SK-N-SH treated with all-trans-retinoic acid at 6 μM for 48 hours (cell line): ENCODE results near the gene ZNF423.

Experiments used
- ATAC-seq: fragments of 200-7000 bp; cut with Tn5 transposase; 3 replicates; pipeline ENCODE4 v1.9.1; 2020; ENCODE audit warnings: mild to moderate bottlenecking, moderate library complexity
- ARNTL ChIP-seq: fragments of 450-650 bp; formaldehyde crosslinking; IDR thresholded peaks from 2 replicates; pipeline ENCODE4 v1.5.0; 2020; ENCODE audit warnings: low read depth, mild to moderate bottlenecking, moderate library complexity, borderline replicate concordance
- BACH2 ChIP-seq: fragments of 250-450 bp; sonication (Bioruptor Pico); IDR thresholded peaks from 2 replicates; pipeline ENCODE4 v1.9.0; 2021; ENCODE audit warnings: mild to moderate bottlenecking, borderline replicate concordance
- CREB5 ChIP-seq: fragments of 250-450 bp; sonication (Bioruptor Pico); IDR thresholded peaks from 2 replicates; pipeline ENCODE4 v1.5.1; 2020; ENCODE audit warnings: low read depth, mild to moderate bottlenecking, moderate library complexity
- CSDC2 ChIP-seq: fragments of 250-450 bp; sonication (Bioruptor Pico); IDR thresholded peaks from 2 replicates; pipeline ENCODE4 v1.5.0; 2020; ENCODE audit warnings: mild to moderate bottlenecking, moderate library complexity
- ESRRG ChIP-seq: fragments of 250-450 bp; sonication (Bioruptor Pico); IDR thresholded peaks from 2 replicates; pipeline ENCODE4 v1.6.1; 2021; ENCODE audit warnings: mild to moderate bottlenecking
- ISL1 ChIP-seq: fragments of 250-450 bp; sonication (Bioruptor Pico); IDR thresholded peaks from 2 replicates; pipeline ENCODE4 v2.1.2; 2022; ENCODE audit warnings: mild to moderate bottlenecking, moderate library complexity
- OSR1 ChIP-seq: fragments of 250-450 bp; sonication (Bioruptor Pico); IDR thresholded peaks from 2 replicates; pipeline ENCODE4 v1.8.0; 2022; ENCODE audit warnings: moderate library complexity, mild to moderate bottlenecking, inconsistent platforms
- POU6F1 ChIP-seq: fragments of 250-450 bp; sonication (Bioruptor Pico); IDR thresholded peaks from 2 replicates; pipeline ENCODE4 v1.8.0; 2021; ENCODE audit warnings: low read depth, mild to moderate bottlenecking, moderate library complexity, borderline replicate concordance
- PPARA ChIP-seq: fragments of 250-450 bp; sonication (Bioruptor Pico); IDR thresholded peaks from 2 replicates; pipeline ENCODE4 v1.5.0; 2020; ENCODE audit warnings: mild to moderate bottlenecking, borderline replicate concordance
- RARB ChIP-seq: fragments of 250-450 bp; sonication (Bioruptor Pico); IDR thresholded peaks from 2 replicates; pipeline ENCODE4 v1.8.0; 2021; ENCODE audit warnings: mild to moderate bottlenecking, moderate library complexity
- TCF4 ChIP-seq: fragments of 250-450 bp; sonication (Bioruptor Pico); IDR thresholded peaks from 2 replicates; pipeline ENCODE4 v1.8.0; 2021; ENCODE audit warnings: mild to moderate bottlenecking, moderate library complexity, borderline replicate concordance
- TOX ChIP-seq: fragments of 250-450 bp; sonication (Bioruptor Pico); IDR thresholded peaks from 2 replicates; pipeline ENCODE4 v1.8.0; 2021; ENCODE audit warnings: mild to moderate bottlenecking, moderate library complexity, borderline replicate concordance
- ZC3H10 ChIP-seq: fragments of 250-450 bp; sonication (Bioruptor Pico); IDR thresholded peaks from 2 replicates; pipeline ENCODE4 v1.5.1; 2021; ENCODE audit warnings: mild to moderate bottlenecking, moderate library complexity
- ZFP3 ChIP-seq: fragments of 250-450 bp; sonication (Bioruptor Pico); IDR thresholded peaks from 2 replicates; pipeline ENCODE4 v1.5.0; 2020; ENCODE audit warnings: mild to moderate bottlenecking, moderate library complexity
- ZFP30 ChIP-seq: fragments of 450-650 bp; formaldehyde crosslinking; IDR thresholded peaks from 2 replicates; pipeline ENCODE4 v1.5.0; 2022; ENCODE audit warnings: mild to moderate bottlenecking, moderate library complexity
- ZNF565 ChIP-seq: fragments of 450-650 bp; formaldehyde crosslinking; conservative IDR thresholded peaks from 2 replicates; pipeline ENCODE4 v1.5.0; 2020; ENCODE audit warnings: low read depth, mild to moderate bottlenecking, moderate library complexity
- ZNF70 ChIP-seq: fragments of 450-650 bp; formaldehyde crosslinking; IDR thresholded peaks from 2 replicates; pipeline ENCODE4 v1.5.0; 2020; ENCODE audit warnings: mild to moderate bottlenecking, moderate library complexity
- ZNF8 ChIP-seq: fragments of 450-650 bp; formaldehyde crosslinking; IDR thresholded peaks from 2 replicates; pipeline ENCODE4 v1.5.0; 2020; ENCODE audit warnings: mild to moderate bottlenecking, moderate library complexity
- TF ChIP-seq, protein P1 (sequence below): fragments of 250-450 bp; sonication (Bioruptor Pico); IDR thresholded peaks from 2 replicates; pipeline ENCODE4 v1.5.1; 2021; ENCODE audit warnings: mild to moderate bottlenecking, moderate library complexity
- TF ChIP-seq, protein P2 (sequence below): fragments of 250-450 bp; sonication (Bioruptor Pico); IDR thresholded peaks from 2 replicates; pipeline ENCODE4 v1.5.0; 2020; ENCODE audit warnings: mild to moderate bottlenecking, moderate library complexity

Gene ZNF423

GRCh38 chr16:49723310-49723709 lies 132.6 kb downstream of the ZNF423 start:
- TF ChIP-seq ZNF70 (CRISPR knock-in tag) (no peak), ZNF8 (CRISPR knock-in tag) (no peak), ESRRG (CRISPR knock-in tag) (no peak), CSDC2 (CRISPR knock-in tag) (no peak), TOX (no peak), ZFP30 (no peak)
- TF ChIP-seq, all 23 proteins: peak for 0
- ATAC-seq = no peak

DNA sequence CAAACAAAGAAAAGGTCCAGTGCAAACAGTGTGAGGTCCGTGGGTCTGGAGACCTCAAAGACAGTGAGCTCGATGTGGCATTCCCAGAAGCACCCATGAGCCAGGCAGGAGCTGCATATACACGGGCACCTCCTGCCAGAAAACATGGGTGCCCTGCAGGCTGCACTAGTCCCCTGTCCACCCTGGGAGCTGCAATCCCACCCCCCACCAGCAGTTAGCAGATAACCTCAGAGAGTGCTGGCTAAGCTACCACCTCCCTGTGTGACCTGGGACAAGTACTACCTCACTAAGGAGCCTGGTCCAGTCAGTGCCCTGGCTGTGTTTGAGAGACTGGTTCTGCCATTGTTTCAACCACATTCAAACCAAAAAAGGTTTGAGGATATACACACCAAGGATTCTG lies 135.7 kb downstream of the ZNF423 start:
- ATAC-seq = no peak
- no peak for TF ChIP-seq POU6F1 (CRISPR knock-in tag)
- TF ChIP-seq RARB (CRISPR knock-in tag) = no peak
- TF ChIP-seq, protein P1, sequence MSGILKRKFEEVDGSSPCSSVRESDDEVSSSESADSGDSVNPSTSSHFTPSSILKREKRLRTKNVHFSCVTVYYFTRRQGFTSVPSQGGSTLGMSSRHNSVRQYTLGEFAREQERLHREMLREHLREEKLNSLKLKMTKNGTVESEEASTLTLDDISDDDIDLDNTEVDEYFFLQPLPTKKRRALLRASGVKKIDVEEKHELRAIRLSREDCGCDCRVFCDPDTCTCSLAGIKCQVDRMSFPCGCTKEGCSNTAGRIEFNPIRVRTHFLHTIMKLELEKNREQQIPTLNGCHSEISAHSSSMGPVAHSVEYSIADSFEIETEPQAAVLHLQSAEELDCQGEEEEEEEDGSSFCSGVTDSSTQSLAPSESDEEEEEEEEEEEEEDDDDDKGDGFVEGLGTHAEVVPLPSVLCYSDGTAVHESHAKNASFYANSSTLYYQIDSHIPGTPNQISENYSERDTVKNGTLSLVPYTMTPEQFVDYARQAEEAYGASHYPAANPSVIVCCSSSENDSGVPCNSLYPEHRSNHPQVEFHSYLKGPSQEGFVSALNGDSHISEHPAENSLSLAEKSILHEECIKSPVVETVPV = no peak
- no peak for TF ChIP-seq ZNF565 (CRISPR knock-in tag)
- no peak for TF ChIP-seq TCF4 (CRISPR knock-in tag)
- no peak for TF ChIP-seq ZNF70 (CRISPR knock-in tag)
- TF ChIP-seq OSR1 (CRISPR knock-in tag) = no peak
- TF ChIP-seq, protein P2, sequence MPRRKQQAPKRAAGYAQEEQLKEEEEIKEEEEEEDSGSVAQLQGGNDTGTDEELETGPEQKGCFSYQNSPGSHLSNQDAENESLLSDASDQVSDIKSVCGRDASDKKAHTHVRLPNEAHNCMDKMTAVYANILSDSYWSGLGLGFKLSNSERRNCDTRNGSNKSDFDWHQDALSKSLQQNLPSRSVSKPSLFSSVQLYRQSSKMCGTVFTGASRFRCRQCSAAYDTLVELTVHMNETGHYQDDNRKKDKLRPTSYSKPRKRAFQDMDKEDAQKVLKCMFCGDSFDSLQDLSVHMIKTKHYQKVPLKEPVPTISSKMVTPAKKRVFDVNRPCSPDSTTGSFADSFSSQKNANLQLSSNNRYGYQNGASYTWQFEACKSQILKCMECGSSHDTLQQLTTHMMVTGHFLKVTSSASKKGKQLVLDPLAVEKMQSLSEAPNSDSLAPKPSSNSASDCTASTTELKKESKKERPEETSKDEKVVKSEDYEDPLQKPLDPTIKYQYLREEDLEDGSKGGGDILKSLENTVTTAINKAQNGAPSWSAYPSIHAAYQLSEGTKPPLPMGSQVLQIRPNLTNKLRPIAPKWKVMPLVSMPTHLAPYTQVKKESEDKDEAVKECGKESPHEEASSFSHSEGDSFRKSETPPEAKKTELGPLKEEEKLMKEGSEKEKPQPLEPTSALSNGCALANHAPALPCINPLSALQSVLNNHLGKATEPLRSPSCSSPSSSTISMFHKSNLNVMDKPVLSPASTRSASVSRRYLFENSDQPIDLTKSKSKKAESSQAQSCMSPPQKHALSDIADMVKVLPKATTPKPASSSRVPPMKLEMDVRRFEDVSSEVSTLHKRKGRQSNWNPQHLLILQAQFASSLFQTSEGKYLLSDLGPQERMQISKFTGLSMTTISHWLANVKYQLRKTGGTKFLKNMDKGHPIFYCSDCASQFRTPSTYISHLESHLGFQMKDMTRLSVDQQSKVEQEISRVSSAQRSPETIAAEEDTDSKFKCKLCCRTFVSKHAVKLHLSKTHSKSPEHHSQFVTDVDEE (CRISPR knock-in tag) = no peak
- no peak for TF ChIP-seq BACH2 (CRISPR knock-in tag)
- TF ChIP-seq CREB5 (CRISPR knock-in tag) = no peak
- TF ChIP-seq ZFP3 (CRISPR knock-in tag) = no peak
- TF ChIP-seq ZNF8 (CRISPR knock-in tag) = no peak
- TF ChIP-seq ARNTL (CRISPR knock-in tag) = no peak
- TF ChIP-seq CSDC2 (CRISPR knock-in tag) = no peak
- TF ChIP-seq ISL1 (CRISPR knock-in tag) = no peak
- no peak for TF ChIP-seq ZFP30
- no peak for TF ChIP-seq ZC3H10 (CRISPR knock-in tag)

DNA sequence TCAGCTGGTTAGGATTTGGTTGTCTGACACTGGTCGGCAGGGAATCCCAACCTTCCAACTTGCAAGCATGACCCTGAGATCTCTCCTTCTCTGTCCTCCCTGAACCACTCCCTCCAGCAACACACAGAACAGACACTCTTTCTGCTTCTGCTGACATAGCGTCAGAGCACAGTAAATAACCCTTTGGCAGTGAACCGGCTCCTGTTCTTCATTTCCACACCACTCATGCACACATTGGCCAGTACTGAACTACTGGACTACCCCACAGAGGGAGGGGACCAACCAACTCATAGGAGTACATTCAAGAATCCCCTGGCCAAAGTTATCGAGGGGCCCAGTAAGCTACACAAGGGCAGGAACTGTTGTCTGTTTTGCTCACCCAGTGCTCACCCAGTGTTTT lies 138.2 kb downstream of the ZNF423 start:
- TF ChIP-seq, protein P2 (CRISPR knock-in tag) = no peak
- TF ChIP-seq TOX = no peak
- TF ChIP-seq, protein P1 = no peak
- no peak for TF ChIP-seq ARNTL (CRISPR knock-in tag)
- no peak for TF ChIP-seq PPARA (CRISPR knock-in tag)
- no peak for TF ChIP-seq OSR1 (CRISPR knock-in tag)
- TF ChIP-seq ZNF565 (CRISPR knock-in tag) = no peak
- TF ChIP-seq ZC3H10 (CRISPR knock-in tag) = no peak
- no peak for TF ChIP-seq CSDC2 (CRISPR knock-in tag)
- no peak for TF ChIP-seq BACH2 (CRISPR knock-in tag)
- no peak for TF ChIP-seq ZNF8 (CRISPR knock-in tag)
- ATAC-seq = no peak
